Measurements from ENCODE around the gene OPTC.

OPTC gene

DNA sequence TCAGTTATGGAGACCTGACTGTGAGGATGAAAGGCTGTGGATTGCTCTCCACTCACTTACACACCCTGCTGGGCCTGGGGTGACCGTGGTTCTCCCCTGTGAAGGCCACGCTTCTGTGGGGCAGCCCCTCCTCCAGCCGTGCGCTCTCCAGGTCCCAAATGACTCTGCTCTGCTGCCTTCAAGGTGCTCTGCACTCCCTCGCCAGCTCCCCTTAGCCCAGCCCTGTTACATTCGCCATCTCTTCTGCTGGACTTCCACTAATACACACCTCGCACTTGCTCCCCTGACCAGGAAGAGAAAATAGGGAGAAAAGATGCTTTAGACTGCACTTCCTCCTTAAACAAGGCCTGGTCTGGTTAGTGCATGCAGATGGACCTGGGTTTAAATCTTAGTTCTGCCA is 24.6 kb downstream of the OPTC start:
- no peak for DNase-seq

DNA sequence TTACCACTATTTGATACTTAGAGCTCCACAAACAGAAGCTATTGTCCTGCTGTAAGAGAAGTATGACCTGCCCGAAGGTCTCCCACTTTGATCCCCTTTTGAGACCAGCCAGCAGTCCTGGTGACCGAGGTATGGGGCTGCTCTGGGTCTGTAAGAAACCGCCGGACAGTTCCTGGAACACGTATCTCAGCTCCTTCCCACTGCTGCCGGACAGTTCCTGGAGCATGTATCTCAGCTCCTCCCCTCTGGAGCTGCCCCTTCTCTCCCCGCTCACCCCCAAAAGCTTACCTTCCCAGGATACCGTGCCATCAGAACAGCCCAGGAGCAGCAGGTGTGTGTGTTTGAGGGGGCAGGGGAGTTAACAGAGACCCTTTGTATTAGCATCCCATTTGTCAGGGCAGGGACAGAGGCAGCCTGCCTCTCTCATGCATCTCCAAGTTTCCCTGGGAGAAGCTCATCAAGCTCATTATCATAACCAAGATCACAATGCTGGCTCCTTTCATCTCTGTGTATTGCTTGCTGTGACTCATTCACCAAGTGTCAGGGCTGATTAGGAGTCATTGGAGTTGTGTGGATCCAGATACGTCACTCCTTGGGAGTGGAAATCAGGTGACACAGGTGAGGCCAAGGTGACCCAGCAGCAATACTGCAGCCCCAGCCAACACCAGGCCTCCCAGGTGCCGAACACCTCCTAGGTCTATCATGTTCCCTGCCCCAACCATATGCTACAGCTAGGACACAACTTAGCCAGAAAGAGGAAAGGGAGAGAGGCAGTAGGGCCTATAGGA is 25.3 kb downstream of the OPTC start:
- DNase-seq, result no peak

DNA sequence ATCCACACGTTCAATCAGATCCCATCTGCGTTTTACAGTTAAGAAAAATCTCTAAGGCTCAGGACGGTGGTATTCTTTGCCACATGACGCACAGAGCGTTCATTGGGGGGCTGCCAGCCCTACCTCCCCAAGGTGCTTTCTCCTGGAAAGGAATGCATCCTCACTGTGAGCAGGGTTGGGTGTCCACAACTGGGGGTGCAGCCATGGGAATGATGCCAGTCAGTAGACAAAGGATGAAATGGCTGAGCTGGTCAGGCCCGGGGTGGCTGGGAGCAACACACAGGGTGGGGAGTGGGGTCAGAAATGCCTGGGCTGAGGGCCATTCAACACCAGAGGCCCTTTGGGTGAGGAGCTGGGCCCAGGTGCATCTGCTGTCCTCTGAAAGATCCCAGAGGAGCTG is 25.9 kb downstream of the OPTC start:
- no peak for DNase-seq

DNA sequence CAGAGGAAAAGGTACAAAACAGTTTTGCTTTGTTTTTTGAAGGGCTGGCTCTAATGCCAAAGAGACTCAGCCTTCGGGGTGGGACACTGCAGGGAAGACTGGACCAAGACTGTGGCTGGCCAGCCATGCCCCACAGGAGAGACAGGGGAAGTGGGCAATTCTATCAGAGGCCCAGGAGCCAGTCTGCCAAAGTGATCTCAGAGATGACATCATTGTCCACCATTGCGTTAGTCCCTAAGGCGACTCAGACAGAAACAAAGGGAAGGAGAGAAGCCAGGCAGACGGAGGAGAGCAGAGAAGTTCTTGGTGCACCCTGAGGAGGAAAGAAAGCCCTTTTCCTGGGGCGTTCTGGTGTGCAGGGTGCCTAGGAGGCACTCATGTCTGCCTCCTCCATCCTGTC is 26.4 kb downstream of the OPTC start:
- DNase-seq, result no peak

DNA sequence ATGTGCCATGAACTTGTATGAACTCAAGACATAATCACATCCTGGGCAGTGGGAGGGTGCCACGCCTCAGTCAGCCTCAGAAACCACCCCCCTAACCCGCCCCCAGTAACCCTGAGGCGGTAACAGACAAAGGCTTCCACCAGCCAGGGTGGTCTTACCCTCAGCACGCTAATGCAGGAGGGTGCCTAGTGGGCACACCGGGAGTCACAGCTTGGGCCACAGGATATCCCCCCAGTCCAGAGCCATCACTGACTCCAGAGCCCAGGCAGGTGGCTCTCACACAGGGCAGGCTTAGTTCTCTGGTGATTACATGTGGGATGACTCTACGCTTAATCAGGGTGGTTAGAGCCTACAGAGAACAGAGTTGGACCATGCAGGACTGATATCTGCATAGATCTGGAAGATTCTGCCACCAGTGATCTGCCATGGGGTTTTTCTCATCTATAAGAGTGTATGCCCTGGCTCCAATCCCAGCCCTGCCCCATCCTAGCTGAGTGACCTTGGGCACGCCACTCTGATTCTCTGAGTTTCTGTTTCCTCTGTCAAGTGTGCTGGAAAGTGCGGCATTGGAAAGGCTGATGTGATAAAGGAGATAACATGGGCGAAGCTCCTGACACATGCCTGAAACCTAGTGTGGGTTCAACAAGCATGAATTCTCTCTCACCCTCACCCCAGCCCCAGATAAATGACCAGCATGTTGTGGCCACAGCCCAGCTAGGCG is 27.3 kb downstream of the OPTC start:
- DNase-seq, result no peak

DNA sequence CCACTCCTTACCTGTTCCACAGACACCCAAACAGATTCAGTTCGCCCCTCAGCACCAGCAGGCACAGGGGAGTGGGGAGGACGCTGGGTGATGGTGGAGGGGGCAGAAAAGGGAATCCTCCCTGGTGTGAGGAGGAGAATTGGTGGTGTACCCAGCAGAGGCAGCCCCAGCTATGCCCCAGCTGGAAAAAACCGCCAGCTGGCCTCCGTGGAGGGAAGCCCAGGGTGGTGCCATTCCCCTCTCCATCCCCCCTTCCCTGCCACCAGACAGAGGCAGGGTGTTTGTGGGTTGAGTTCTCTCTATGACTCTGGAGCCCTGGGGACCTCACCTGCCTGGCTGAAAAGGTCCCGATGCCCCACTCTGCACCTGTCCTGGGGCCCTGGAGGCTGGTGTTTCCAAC is 27.9 kb downstream of the OPTC start:
- no peak for DNase-seq

DNA sequence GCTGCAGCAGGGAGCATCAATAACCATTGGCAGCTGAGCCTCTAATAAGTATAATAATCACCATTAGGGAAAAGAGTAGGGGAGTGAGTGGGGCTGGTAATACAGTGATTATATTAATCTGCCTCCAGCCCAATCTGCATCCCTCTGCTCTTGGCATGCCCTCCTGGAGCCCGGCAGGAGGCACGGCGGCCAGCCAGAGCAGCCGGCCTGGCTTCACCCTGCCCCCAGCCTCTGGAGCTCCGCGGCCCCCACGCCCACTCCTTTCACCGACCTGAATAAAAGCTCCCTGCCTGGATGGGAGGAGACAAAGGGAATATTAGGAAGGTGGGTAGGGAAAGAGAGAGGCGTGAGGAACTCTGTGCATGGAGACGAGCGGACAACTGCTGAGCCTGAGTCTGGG is 28.3 kb downstream of the OPTC start:
- DNase-seq, result no peak

DNA sequence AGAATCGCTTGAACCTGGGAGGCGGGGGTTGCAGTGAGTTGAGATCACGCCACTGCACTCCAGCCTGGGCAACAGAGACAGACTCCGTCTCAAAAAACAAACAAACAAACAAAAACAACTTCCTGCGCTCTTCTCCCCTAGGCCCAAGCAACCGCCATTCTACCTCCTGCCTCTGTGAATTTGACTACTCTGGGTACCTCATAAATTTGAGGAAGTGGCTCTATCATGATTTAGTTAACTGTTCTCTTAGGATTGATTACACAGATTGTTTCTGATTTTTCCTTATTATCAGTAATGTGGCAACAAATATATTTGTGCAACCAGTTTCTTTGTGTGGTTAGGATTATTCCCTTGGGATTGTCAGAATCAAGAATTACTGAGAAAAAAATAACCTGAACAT is 29.7 kb downstream of the OPTC start:
- DNase-seq, result no peak

DNA sequence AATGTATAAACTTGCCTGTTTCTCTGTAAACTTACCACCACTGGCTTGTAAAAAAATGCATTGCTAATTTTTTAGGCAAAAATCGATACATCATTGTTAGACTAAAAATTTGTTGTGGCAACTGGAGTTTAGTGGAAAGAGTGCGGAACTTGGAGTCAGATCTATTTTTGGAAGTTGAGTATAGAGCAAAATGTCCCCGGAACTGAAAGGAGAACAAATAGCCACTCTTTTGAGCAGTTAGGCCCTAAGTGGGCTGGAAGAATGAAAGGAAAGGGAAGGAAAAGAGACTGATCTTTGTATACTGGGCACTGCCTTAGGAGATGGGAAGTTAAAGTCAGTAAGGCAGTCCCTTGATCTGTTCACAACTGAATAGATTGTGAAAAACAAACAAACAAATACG is 30.2 kb downstream of the OPTC start:
- DNase-seq, result no peak

DNA sequence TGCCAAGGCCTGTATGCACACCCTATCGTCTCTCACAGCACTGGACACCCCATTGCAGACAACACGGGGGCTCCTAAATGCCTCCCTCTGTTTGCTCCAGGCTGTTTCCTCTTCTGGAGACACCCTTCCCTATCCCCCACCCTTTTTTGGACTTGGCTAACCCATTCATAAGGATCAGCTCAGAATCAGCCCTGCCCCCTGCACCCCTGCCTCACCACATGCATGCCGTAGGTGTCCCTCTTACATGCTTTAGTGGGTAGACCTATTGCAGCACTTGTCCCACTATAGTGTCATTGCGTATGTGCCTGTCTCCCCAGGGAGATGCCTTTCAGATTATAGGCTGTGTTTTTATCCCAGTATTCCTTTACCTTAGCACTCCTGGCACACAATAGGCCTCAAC is 30.9 kb downstream of the OPTC start:
- DNase-seq, result no peak

DNA sequence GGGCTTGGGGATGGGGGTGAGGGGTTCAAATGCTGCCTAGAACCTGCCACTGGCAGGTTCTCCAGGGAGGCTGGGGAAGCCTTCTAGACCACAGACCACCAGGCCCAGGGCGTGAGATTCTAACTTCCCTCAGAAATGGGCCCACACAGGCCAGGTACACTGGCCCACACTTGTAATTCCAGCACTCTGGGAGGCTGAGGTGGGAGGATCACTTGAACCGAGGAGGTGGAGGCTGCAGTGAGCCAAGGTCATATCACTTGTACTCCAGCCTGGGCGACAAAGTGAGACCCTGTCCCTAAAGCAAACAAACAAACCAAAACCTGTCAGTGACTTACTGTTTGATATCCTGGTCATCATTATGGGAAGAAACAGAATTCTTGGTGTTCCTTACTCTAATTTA is 31.7 kb downstream of the OPTC start:
- no peak for DNase-seq

DNA sequence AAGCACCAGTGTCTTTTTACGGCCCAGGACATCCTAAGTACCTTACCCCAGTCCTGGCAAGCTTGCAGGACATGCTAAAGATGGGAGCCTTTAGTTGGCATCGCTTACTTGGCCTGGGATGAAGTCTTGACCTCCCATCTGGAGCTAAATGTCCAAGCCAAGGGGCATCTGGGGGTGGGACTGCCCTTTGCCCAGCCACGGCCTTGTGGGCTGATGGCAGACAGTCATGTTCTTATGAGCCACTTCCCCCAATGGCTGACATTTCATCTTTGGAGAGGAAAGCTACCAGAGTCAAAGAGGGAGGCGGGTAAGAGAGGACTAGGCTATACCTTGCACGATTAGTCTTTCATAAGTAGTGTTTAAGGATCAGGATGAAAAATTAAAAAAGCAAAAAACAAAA is 32.2 kb downstream of the OPTC start:
- DNase-seq, result no peak

DNA sequence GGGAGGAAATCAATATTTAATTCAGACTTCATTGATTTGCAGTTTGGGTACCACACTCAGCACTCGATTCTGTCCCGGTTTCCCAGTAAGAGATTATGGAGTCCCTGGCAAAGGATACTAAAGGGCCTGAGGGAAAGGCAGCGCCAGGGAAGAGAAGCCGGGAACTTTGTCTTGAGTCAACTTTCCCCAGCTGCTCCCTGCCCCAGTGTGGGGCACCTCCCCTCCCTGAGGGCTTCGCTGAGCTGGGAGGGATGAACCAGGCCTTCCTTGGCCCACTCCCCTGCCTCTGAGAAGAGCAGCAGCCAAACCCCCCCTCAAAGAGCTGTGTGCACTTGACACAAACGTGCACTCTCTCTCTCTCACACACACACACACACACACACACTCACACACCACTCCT is 32.6 kb downstream of the OPTC start:
- no peak for DNase-seq

DNA sequence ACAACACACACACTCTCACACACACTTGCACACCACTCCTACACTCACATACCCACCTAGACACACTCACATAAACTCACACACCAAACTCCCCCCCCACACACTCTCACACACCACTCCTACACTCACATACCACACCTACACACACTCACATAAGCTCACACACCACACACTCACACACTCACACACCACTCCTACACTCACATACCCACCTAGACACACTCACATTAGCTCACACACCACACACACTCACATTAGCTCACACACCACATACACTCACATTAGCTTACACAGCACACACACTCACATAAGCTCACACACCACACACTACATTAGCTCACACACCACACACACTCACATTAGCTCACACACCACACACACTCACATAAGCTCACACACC is 33.1 kb downstream of the OPTC start:
- DNase-seq, result no peak

DNA sequence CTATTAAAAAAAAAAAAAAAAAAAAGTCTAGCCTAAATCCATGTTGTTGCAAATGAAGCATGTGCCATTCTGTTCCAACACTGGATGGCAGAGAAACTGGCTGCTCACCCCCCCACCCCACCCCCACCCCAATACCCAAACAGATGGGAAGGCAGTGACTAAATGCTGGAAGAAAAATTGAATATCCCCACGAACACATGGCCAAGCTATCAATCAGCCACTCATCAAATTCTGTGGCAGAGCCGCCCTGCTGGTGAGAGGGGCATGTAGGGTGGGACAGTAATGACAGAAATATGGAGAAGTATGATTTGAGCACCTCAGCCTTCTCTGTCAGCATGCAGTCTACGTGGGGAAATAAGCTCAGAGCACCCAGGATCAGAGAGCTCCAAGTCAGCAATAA is 34.1 kb downstream of the OPTC start:
- no peak for DNase-seq

DNA sequence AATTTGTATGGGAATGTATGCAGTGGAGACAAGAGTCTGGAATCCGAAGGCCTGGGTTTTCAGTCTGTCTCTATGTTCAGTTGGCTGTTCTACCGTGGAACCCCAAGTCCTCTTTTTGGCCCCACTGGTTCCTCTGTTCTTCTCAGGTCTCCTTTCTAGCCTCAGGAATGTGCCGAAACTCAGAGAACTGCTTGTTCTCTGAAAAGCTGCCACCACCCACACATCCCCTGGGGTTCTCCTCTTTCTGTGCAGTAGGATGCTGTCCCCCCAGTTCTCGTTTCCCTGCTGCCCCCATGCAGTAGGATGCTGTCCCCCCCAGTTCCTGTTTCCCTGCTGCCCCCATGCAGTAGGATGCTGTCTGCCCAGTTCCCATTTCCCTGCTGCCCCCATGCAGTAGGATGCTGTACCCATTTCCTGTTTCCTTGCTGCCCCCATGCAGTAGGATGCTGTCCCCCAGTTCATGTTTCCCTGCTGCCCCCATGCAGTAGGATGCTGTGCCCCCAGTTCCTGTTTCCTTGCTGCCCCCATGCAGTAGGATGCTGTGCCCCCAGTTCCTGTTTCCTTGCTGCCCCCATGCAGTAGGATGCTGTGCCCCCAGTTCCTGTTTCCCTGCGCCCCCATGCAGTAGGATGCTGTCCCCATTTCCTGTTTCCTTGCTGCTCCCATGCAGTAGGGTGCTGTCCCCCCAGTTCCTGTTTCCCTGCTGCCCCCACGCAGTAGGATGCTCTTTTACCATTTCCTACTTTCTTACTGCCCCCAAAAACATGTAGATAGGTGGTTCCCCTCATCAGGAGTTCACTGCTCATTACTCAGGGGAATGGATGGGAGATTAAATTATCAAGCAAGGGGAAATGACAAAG is 35.3 kb downstream of the OPTC start:
- no peak for DNase-seq

DNA sequence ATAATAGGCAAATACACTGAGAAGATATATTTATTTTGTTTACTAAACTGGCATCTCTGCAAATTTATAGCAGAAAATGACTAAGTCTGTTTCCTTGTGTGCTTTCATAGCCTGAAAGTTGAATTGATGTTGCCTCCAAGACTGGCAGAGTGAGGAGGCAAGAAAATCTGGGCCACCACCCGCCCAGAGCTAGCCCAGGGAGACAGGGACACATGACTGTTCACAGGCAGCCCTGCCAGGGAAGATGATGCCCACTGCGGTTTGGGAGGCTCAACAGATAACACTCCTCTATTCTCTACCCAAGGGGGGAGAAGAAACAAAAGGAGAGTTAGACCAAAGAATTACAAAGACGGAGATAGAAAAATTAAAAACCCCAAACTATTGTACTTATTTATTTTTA is 37.1 kb downstream of the OPTC start:
- DNase-seq, result no peak

DNA sequence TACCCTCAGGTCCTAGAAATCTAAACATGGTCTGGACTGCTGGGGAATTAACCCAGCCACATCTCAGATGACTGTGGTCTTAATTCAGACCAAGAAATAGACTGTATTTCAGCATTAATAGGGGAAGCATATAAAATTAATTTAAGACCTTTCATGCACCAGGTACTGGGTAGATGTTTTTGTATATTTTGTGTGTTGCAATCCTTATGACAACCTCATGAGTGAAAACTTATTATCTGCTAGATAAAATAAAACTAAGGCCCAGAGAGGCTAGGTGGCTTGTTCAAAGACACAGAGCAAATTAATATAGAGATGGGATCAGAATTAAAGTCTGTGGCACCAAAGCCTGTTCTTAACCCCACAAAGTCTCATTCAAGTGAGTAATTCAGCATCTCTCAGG is 40.1 kb downstream of the OPTC start:
- no peak for DNase-seq

DNA sequence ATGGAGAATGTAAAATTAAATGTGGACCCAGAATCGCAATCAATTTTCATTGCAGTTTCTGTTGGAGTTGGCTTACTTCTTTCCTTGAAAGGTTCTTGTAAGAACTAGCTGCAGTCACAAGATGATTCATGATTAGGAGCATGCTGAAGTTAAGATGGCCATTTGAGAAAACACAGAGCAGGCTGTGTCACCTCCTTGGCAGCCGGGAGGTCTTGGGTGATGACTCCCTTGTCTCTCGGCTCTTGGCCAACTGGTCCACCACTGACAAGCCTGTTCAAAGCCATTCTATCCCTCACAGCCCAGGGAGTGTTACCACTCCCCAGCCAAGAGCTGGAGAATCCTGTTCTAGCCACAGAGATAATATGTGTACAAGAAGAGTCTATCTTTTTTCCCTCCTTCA is 40.6 kb downstream of the OPTC start:
- DNase-seq, result no peak

DNA sequence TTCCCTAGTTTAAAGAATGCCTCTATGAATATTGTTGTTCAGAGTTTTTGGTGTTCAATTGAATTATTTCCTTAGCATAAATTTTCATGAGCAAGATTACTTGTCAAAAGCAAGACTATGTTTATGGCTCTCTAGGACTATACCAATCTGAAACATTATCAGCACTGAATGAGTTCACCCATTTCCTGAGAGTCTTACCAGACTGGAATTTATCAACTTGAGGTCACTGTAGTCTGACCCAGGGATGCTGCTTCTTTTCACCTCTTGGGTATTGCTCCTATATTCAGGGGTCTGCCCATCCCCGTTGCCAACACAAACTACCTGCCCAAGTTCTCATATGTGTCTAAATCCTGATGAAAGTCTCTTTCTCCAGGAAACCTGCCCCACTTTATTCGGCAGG is 42.6 kb downstream of the OPTC start:
- no peak for DNase-seq

DNA sequence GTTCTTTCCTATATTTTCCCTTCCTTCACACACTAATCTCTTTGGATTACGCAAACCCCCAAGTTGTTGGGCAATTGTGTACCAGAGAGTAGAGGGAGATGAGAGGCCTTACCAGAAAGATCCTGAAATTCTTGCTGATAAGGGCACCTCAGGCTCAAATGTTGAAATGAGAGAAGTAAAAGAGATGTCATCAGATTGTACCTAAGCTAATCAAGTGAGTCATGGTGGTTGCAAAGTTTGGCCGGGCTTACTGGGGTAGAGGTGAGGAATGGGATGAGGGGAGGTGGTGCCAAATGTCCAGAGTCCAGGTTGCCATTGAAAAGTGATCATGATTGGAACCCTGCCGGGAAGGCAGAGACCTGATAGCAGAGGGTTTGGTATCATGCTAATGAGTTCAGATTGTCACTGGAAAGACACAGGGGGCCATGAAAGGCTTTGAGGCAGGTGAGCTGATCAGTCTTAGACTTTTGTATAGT is 43.1 kb downstream of the OPTC start:
- DNase-seq, result no peak

DNA sequence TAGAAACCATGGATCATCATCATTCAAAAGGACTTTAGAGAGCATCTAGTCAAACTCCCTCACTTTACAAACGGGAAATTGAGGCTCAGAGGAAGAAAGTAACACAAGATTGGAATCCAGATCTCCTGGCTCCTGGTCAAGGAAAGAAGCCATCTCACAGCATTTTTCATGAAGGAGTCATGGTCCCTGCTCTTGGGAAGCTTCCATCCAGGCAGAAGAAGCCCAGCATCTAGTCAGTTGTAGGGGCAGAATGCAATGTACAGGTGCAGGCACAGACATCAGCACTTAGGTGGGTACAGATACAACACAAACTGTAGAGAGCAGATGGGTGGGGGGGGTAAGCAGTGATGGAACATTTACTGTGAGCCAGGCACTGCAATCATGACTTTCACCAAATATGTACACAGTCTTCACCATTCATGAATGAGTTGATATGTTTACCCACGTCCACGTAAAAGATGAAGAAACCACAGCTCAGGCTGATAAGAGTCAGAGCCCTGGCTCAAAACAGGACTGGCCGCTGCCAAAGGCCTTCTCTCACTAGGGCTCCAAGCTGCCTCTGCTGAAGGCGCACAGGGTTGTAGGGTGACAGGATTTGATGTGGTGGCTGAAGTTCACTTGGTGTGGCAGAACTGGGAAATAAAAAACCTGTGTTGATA is 44.0 kb downstream of the OPTC start:
- no peak for DNase-seq

DNA sequence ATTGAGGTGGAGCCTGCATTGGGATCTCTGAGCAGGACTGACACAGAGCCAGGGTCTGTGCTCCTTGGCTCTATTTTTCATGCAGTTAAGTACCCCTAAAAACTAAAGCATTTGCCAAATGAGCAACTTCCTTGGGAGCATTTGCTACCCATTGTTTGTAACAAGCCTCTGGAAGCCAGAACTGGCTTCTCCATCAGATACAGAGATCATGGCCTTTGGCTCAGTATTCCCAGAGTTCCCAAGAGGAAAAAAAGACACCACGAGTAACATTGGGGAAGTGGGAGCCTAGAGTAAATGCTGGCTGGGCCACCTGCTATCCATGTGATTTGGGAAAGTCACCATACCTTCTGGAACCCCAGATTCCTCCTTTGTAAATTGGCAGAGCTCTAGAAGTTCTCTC is 44.8 kb downstream of the OPTC start:
- no peak for DNase-seq

All from activated CD4-positive, alpha-beta T cell treated with anti-CD3 and anti-CD28 coated beads for 4 hours (primary cell).